ENCODE measurements around the gene KLK14. TPM values are rescaled to one million over a fixed set of nuclear protein-coding genes. Genes with fewer than 3 reads are reported as not detected.

KLK14 gene
- polyA plus RNA-seq, 1 donor from 2014 or later, result not detected

GRCh38 chr19:51083783-51084182 lies 1.1 kb upstream of the KLK14 start:
- H3K9me3 Mint-ChIP-seq, result no peaks in the 10 kb centered on the region

GRCh38 chr19:51083181-51083580 lies 494 bp upstream of the KLK14 start:
- Mint-ChIP-seq H3K36me3 (peaks cover 2% of the 10 kb centered on the region), H3K27ac (no peak overlapping the region), H3K4me1 (peaks cover 0 to 3% (median 0%) of the 10 kb centered on the region in 3 donors), H3K27me3 (peaks cover 7% of the 10 kb centered on the region), H3K9me3 (no peaks in the 10 kb centered on the region), H3K4me3 (no peak overlapping the region)

More at GRCh38 chr19:51083783-51084182, 1.1 kb upstream of the KLK14 start:
- H3K27me3 Mint-ChIP-seq, result peaks cover 7% of the 10 kb centered on the region
- H3K4me3 Mint-ChIP-seq, result peak overlapping the region in 1 of 4 donors; percentile 60
- H3K4me1 Mint-ChIP-seq, result peaks cover 0 to 3% (median 0%) of the 10 kb centered on the region in 3 donors
- peaks cover 3% of the 10 kb centered on the region for H3K36me3 Mint-ChIP-seq
- H3K27ac Mint-ChIP-seq, result no peak overlapping the region

- H3K9me3 Mint-ChIP-seq, result no peaks in the 10 kb centered on the region
- peaks cover 0 to 3% (median 0%) of the 10 kb centered on the region in 3 donors for H3K4me1 Mint-ChIP-seq
- peaks cover 7% of the 10 kb centered on the region for H3K27me3 Mint-ChIP-seq
- H3K4me3 Mint-ChIP-seq, result no peak overlapping the region
- no peak overlapping the region for H3K27ac Mint-ChIP-seq
- no peaks in the 10 kb centered on the region for H3K36me3 Mint-ChIP-seq
Observed at GRCh38 chr19:51081476-51081875, 1.2 kb downstream of the KLK14 start.

- Mint-ChIP-seq H3K36me3 (no peaks in the 10 kb centered on the region), H3K4me1 (peaks cover 0 to 3% (median 0%) of the 10 kb centered on the region in 3 donors), H3K27me3 (peaks cover 7% of the 10 kb centered on the region), H3K4me3 (no peak overlapping the region), H3K9me3 (no peaks in the 10 kb centered on the region), H3K27ac (no peak overlapping the region)
Observed at GRCh38 chr19:51079481-51080110, 3.1 kb downstream of the KLK14 start.

GRCh38 chr19:51078731-51079130 lies 4.0 kb downstream of the KLK14 start:
- Mint-ChIP-seq H3K4me3 (no peak overlapping the region), H3K9me3 (peaks cover 2 to 8% (median 3%) of the 10 kb centered on the region in 3 donors), H3K4me1 (peaks cover 0 to 3% (median 0%) of the 10 kb centered on the region in 3 donors), H3K36me3 (no peaks in the 10 kb centered on the region), H3K27ac (peak overlapping the region in 1 of 3 donors; percentile 62), H3K27me3 (peaks cover 9% of the 10 kb centered on the region)

GRCh38 chr19:51078104-51078503 lies 4.6 kb downstream of the KLK14 start:
- Mint-ChIP-seq H3K36me3 (no peaks in the 10 kb centered on the region), H3K4me3 (no peak overlapping the region)

GRCh38 chr19:51076631-51077213 lies 6.0 kb downstream of the KLK14 start:
- Mint-ChIP-seq H3K27ac (peak overlapping the region in 1 of 3 donors; percentile 36), H3K9me3 (peaks cover 3 to 16% (median 10%) of the 10 kb centered on the region in 3 donors), H3K36me3 (no peaks in the 10 kb centered on the region), H3K4me3 (no peak overlapping the region), H3K27me3 (peaks cover 2% of the 10 kb centered on the region), H3K4me1 (peaks cover 0 to under 1% (median 0%) of the 10 kb centered on the region in 3 donors)

More at GRCh38 chr19:51078104-51078503, 4.6 kb downstream of the KLK14 start:
- Mint-ChIP-seq H3K9me3 (peaks cover 2 to 13% (median 9%) of the 10 kb centered on the region in 3 donors), H3K27ac (peak overlapping the region in 1 of 3 donors; percentile 62), H3K4me1 (peaks cover 0 to 1% (median 0%) of the 10 kb centered on the region in 3 donors), H3K27me3 (peaks cover 5% of the 10 kb centered on the region)

GRCh38 chr19:51075998-51076397 lies 6.7 kb downstream of the KLK14 start:
- Mint-ChIP-seq H3K27ac (no peak overlapping the region), H3K36me3 (no peaks in the 10 kb centered on the region), H3K4me3 (no peak overlapping the region), H3K4me1 (no peaks in the 10 kb centered on the region), H3K27me3 (peaks cover 2% of the 10 kb centered on the region), H3K9me3 (peaks cover 3 to 16% (median 10%) of the 10 kb centered on the region in 3 donors)

- Mint-ChIP-seq H3K36me3 (no peaks in the 10 kb centered on the region), H3K27ac (no peak overlapping the region), H3K27me3 (peaks cover 17% of the 10 kb centered on the region), H3K9me3 (peaks cover 8 to 21% (median 10%) of the 10 kb centered on the region in 3 donors), H3K4me3 (no peak overlapping the region), H3K4me1 (no peaks in the 10 kb centered on the region)
Observed at GRCh38 chr19:51071095-51071405, 11.6 kb downstream of the KLK14 start.

GRCh38 chr19:51070334-51071094 lies 12.2 kb downstream of the KLK14 start:
- Mint-ChIP-seq H3K27ac (no peak overlapping the region), H3K4me1 (no peaks in the 10 kb centered on the region), H3K36me3 (peaks cover 1% of the 10 kb centered on the region), H3K9me3 (peaks cover 8 to 21% (median 10%) of the 10 kb centered on the region in 3 donors), H3K4me3 (no peak overlapping the region), H3K27me3 (peaks cover 20% of the 10 kb centered on the region)

- peak overlapping the region in 2 of 4 donors; percentile 1 to 35 for H3K4me3 Mint-ChIP-seq
- peaks cover 37% of the 10 kb centered on the region for H3K27me3 Mint-ChIP-seq
- H3K27ac Mint-ChIP-seq, result peak overlapping the region in 1 of 3 donors; percentile 41
- peaks cover 1% of the 10 kb centered on the region for H3K36me3 Mint-ChIP-seq
- H3K4me1 Mint-ChIP-seq, result peaks cover 0 to 3% (median 2%) of the 10 kb centered on the region in 3 donors
- peaks cover 0 to 6% (median 5%) of the 10 kb centered on the region in 3 donors for H3K9me3 Mint-ChIP-seq
Observed at GRCh38 chr19:51066393-51067186, 16.1 kb downstream of the KLK14 start.

GRCh38 chr19:51065221-51065960 lies 17.3 kb downstream of the KLK14 start:
- Mint-ChIP-seq H3K36me3 (peaks cover 1% of the 10 kb centered on the region), H3K27me3 (peaks cover 35% of the 10 kb centered on the region), H3K4me1 (peaks cover 0 to 3% (median 2%) of the 10 kb centered on the region in 3 donors), H3K9me3 (peaks cover 0 to 7% (median 6%) of the 10 kb centered on the region in 3 donors), H3K27ac (no peak overlapping the region), H3K4me3 (no peak overlapping the region)

GRCh38 chr19:51064534-51065220 lies 18.0 kb downstream of the KLK14 start, which contains the start of gene KLK13:
Gene KLK13 (minus strand): TSS chr19:51065092. CDS start chr19:51065067, 25 bp downstream.
- H3K27me3 Mint-ChIP-seq, result peaks cover 35% of the 10 kb centered on the region
- H3K9me3 Mint-ChIP-seq, result peaks cover 0 to 7% (median 6%) of the 10 kb centered on the region in 3 donors
- H3K36me3 Mint-ChIP-seq, result peaks cover 1% of the 10 kb centered on the region
- no peak within 1 kb of the TSS for H3K27ac Mint-ChIP-seq
- H3K4me1 Mint-ChIP-seq, result peaks cover 0 to 3% (median 2%) of the 10 kb centered on the region in 3 donors
- H3K4me3 Mint-ChIP-seq, result peak within 1 kb of the TSS in 1 of 4 donors; percentile 43

Data from IgD-negative memory B cell (primary cell).